GM19099 (cell line): ENCODE measurements around the gene CFAP43.

Experiments used
- POLR2A ChIP-seq: IDR thresholded peaks from 3 replicates; pipeline ENCODE4 v1.6.1; 2011; ENCODE audit warnings: low read depth; ENCODE audit not compliant: insufficient read length; ENCODE audit errors: extremely low read depth

The CFAP43 gene

DNA sequence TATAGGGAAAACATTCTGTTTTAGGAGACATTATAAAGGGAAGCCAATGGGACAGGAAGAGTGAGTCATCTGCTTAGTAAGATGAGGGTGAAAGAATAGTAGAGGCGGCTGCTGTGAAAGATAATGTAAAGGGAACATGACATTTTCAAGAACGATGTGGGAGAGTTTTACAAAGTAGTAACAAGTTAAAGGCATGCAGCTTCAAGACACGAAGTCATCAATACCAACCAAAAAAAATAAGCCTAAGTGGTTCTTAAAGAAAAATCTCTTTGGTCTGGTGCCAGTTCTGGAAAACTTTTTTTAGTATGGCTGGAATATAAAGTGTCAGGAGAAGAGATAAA, 28.6 kb upstream of the CFAP43 start:
- no peak for TF ChIP-seq POLR2A

DNA sequence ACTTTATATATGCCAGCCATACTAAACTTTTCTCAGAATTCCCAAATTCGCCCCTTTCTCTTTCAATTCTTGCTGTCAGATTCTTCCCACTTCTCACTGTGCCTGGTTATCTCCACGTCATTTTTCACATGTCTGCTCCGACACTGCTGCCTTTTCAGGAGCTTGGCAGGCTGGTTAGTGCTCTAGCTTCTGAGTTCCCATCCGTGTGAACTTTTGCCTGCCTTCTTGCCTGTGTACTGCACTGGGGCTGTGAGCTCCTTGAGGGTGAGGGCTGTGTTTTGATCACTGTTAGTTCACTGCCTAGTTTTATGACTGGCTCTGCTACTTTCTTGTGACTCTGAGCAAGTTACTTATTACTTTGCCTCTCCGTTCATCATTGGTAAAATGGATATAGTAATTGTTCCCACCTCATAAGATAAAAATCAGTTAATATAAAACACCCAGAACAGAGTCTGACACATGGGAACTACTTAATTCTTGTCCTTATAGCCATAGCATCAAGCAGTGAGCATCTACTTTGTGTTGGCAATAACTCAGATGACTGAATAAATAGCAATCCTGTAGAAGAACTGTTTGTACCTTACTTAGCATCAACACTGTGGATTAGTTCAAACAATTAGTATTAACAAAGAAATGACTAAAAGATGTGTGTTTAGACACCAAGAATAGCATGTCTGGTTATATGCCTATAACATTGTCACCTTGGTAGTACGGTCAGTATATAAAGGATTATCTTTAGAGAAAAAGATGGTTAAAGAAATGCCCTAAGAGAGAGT, 28.0 kb upstream of the CFAP43 start:
- TF ChIP-seq POLR2A: no peak

DNA sequence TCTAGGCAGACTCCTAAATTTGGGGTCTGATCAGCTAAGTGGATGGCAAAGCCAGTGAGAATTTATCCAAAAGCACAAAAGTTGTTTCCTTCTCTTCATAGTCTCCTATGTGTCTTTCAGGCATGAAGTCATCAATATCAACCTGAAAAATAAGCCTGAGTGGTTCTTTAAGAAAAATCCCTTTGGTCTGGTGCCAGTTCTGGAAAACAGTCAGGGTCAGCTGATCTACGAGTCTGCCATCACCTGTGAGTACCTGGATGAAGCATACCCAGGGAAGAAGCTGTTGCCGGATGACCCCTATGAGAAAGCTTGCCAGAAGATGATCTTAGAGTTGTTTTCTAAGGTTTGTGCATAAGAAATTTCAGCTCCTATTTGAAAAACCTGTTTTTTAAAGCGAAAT, 27.3 kb upstream of the CFAP43 start:
- TF ChIP-seq POLR2A: no peak

DNA sequence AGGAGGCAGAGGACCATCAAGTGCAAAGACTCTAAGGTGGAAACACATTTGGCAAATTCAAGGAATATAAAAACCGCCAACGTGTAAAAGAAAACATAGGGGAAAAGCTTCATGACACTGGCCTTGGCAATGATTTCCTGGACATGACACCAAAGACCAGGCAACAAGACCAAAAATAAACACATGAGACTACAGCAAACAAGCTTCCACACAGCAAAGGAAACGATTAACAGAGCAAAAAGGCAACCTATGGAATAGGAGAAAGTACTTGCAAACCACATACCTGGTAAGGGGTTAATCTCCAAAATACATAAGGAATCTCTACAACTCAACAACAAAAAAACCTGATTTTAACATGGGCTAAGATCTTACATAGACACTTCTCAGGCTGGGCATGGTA, 26.0 kb upstream of the CFAP43 start:
- TF ChIP-seq POLR2A: no peak

DNA sequence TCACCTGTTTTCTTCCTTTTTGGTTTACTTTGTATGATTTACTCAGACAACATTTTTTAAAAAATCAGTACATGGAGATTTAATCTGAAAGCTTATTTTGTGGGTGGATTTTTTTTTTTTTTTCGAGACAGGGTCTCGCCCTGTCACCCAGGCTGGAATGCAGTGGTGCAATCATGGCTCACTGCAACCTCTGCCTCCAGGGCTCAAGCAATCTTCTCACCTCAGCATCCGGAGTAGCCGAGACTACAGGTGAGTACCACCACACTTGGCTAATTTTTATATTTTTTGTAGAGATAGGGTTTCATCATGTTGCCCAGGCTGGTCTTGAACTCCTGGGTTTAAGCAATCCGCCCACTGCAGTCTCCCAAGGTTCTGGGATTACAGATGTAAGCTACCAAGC, 25.1 kb upstream of the CFAP43 start:
- no peak for TF ChIP-seq POLR2A

DNA sequence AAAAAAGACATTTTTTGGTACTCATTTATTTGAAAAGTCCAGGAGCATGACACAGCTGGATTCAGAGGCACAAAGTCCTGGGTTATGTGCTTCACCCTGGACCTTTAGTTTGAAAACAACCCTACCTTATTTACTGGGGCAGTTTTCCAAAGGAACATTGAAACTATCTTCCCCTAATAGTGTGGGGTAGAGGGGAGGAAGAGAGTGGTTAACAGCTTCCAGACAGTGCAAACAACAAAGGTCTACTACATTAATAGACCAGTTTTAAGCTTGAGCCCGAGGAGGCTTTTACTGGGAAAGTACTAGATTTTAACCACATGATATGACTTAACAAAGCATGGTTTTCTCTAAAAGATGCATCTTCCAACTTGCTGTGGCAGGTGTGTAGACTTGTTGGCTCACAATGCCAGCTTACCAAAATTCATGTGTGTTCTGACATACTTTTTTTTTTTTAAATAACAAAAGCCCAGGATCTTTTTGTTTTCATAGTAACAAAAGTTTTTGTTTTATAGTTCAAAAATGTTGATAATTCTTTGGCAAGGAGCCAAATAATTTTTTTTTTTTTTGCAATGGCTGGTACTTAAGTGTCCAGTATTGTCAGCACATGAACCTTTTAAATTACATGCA, 24.3 kb upstream of the CFAP43 start:
- no peak for TF ChIP-seq POLR2A

DNA sequence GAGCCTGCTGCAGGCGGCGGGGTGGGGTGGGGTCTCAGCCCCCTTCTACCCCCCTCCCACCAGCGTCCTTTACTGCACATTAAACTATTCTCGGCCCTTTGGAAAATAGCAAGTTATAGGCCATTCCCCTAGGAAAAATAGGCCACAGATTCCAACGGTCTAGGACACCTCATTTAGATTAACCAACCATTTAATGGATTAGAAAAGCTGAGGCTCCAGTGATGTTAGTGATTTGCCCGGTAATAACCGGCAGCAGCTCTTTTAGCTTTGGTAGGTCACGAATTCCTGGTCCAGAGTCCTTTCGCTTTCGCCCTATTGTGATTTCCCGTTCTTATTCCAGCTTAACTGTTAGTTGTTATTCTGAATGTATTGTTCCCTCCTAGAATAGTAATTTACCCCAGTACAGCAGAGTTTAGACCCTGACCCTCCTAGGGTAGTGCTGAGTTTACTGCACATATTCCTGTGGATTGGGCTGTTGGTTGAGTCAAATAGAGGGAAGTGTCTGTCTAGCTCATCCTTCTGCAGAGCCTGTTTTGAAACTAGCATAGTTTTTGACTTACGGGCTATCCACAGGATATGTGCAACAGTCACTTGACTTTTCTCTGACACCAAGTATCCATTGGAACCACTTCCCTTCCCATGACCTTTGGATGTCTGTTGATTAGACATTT, 23.3 kb upstream of the CFAP43 start:
- no peak for TF ChIP-seq POLR2A

DNA sequence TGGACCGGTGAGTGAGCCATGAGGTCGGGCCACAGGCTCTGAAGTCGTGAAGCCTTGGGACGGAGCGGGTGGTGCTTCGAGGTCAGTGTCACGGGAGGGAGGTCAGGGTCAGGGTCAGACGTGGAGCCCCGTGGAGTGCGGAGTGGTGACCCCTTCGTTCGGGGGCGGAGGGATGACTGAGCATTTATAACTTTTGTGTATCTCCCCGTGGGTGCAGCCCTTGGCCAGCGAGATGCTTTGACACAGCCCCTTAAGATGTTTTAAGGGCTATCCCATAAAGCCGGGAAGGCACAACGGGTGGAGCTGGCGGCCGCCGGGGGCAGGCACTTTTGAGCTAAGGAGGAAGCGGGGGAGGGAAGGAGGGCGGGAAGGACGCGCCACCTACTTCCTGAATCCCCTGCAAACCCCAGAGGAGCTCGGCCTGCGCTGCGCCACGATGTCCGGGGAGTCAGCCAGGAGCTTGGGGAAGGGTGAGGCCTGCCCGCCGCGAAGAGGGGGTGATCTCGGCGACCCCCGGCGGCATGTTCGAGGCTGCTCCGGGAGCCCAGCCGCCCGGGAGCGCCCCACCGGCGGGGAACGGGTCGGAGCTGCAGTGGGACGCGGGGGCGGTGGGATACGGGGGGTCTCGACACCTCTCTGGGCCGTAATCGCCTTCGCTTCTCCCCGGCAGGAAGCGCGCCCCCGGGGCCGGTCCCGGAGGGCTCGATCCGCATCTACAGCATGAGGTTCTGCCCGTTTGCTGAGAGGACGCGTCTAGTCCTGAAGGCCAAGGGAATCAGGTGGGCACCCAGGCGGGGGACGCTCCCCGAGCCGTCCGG, 22.5 kb upstream of the CFAP43 start, which contains the start of gene GSTO1:
GSTO1 (plus strand) TSS at position 400 of the 818 bp plus-strand sequence; CDS start at position 437, 37 bp downstream.
- TF ChIP-seq POLR2A: peak; percentile 91

DNA sequence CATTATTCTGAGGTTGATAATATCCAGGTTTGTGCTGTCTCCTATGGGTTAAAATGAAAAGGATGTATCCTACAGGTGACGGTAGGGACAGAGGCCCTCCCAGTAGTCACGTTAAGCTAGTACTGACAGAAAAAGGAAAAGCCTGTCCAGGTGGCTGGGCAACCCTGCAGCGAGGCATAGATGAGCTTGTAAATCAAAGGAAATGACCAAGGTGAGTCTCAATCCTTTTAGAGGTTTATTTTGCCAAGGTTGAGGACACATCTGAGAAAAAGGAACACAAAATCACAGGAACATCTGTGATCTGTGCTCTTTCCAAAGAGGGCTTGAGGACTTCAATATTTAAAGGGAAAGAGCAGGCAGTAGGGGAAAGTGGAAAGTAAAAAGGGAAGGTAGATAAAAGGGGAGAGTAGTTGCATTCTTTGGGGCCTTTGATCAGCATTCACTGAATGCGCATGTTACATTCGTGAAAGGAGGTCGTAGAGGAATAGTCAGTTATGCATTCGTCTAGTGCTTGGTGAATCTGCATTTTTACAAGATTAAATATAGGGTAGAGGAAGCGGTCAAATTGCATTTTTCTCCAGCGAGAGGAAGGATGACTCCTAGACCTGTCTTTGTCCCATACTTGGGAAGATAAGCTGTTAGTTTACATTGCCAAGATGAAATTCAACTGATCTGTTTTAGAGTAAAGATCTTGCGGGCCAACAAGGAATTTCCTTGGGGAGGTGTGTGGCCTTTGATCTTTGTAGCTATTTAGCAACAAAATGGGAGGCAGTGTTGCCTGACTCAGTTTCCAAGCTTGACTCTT, 21.6 kb upstream of the CFAP43 start:
- no peak for TF ChIP-seq POLR2A

DNA sequence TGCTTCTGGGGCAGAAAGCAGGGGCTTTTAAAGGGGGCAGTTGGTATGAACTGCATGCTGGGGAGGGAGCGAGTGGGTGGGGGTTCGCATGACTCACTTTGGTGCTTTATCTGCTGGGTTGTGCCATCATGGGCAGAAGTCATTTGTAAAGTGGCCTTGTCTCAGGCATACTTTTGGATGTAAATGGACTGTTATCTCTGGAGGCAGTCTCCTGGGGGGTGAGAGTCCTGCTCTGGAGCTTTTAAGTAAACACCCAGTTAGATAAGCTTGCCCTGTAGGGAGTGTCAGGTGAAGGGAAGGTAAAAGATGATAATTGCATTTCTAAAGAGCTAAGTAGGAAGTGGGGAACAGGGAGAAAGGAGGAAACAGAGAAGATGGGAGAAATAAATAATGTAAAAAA, 20.9 kb upstream of the CFAP43 start:
- TF ChIP-seq POLR2A: no peak

DNA sequence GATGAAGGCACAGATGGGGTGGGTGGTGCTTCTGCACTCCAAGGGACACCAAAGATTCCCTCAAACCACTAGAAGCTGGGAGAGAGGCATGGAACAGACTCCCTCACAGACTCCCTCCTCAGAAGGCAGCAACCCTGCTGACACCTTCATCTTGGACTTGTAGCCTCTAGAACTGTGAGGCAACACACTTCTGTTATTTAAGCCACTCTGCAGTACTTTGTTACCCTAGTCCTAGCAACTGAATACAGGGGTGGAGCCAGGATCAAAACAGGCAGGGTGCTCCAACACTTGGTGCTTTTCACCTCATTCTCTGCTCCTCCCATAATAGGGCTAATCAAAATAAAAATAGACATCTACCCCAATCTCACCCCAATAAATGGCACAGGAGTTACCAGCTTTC, 20.2 kb upstream of the CFAP43 start:
- TF ChIP-seq POLR2A: no peak

DNA sequence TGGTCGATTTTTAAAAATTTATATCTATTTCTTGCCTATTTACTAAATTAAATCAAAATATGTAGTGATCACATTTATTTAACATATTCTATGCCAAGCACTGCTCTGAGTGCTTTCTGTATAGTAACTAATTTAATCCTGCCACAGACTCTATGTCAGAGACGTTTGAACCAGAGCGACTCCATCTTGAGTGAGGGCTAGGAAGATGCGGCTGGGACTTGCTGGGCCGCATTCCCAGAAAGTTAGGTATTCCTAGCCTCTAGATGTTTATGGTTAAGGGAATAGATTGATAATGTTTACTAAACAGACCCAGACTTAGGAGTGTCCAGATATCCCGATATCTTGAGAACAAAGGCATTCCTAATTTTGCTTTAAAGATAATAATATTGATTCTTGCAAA, 19.3 kb upstream of the CFAP43 start:
- no peak for TF ChIP-seq POLR2A

DNA sequence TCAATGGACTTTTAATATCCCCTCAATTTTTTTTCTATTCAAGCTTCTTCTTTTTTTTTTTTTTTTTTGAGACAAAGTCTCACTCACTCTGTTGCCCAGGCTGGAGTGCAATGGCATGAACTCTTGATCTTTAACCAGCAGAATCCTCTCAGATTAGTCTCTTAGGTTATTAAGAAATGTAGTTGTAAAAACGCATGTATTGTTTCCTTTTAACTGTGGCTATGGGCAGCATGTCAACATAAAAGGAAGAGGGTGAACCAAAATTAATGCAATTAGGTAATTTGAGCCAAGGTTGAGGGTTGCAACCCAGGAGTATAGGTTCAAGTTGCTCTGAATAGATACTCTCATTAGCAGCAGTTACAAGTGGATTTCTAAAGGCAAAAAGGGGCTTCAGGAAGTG, 18.2 kb upstream of the CFAP43 start:
- no peak for TF ChIP-seq POLR2A

DNA sequence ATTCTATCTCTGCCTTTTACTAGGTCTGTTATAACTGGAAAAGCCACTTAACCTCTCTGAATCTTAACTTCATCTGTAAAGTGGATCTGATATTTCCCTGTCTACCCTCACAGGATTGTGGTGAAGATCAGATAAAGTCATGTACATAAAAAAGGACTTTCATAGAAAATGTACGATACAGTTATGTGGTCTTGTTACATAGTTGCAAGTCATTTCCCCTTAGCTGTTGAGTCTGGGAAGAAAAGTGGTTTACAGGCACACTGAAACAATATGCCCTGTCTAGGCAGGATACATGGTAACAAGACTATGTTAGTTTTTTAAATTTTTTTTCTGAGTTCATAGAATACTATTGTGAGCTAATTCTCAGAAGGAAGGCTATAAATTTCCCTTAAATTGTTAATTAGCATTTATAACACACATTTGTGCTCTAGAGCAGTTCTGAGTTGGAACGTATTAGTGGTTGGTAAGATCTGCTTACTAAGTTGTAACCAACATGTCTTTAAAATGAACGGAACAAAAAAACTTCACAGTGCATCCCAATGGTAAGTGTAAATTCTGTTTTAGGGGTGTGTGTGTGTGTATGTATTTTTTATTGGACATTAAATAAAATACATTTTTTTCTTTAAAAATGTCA, 15.5 kb upstream of the CFAP43 start:
- no peak for TF ChIP-seq POLR2A
